GM10266 (cell line): ENCODE measurements around the gene PCIF1.

ENCODE experiments used
- DNase-seq: peaks from one replicate; pipeline ENCODE4 v3.0.0; 2012; ENCODE audit errors: extremely low spot score
- TF ChIP-seq, protein P1 (sequence below): IDR thresholded peaks from 2 replicates; pipeline ENCODE4 v1.5.1; 2012; ENCODE audit warnings: mild to moderate bottlenecking, low read depth; ENCODE audit not compliant: control insufficient read depth, insufficient read depth; ENCODE audit errors: missing control alignments

The PCIF1 gene

DNA sequence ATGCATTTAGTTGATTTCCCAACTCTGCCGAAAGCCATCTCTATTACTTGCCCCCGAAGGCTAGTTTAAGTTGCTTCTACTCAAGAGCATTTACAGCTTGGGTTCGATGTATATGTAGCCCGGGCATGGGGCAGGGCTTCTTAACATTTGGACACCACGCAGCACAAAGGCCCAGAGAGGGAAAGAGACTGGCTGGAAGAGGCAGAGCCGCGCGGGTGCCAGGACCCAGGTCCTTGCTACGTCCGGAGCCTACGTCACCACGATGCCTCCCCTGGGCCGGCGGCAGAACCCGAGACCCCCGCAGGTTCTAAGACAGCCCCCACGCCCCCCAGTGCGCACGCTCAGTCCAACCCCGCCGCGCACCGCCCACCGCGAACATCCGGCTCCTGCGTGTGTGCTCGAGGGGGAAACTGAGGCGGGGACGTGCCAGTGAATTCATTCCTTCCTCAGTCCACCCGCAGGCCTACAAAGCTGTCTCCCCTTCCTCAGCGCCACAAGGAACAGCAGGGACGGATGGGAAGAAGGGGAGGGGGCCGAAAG lies 367 bp upstream of the PCIF1 start:
- DNase-seq: no peak

DNA sequence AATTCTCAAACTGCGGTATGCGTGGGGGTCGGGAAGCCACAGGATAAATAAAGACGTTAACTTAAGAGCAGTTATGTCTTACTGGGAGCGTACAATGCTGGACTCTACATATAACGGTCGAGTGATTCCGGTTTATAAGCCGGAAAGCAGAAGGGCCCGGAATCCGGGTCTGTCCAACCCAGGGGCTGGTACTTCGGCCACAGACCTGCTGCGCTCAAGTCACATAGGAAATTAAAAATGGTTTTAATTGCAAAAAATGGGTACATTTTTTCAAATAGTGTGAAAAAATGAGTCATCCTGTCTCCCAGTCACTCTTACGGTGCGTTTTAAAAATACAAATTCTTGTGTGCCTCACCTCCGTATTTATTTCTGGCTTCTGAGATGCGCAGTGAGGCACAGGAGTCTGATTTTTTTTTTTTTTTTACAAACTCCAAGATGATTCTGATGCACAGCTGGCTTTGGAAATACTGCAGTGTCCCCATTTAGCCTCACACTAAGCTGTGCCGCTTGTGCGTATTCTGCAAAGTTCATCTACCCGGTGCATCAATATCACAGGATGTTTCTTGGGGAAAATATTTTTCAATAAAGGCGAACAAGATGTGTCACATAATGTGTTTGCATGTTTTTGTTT lies 1.0 kb downstream of the PCIF1 start:
- DNase-seq: no peak
- TF ChIP-seq, protein P1, sequence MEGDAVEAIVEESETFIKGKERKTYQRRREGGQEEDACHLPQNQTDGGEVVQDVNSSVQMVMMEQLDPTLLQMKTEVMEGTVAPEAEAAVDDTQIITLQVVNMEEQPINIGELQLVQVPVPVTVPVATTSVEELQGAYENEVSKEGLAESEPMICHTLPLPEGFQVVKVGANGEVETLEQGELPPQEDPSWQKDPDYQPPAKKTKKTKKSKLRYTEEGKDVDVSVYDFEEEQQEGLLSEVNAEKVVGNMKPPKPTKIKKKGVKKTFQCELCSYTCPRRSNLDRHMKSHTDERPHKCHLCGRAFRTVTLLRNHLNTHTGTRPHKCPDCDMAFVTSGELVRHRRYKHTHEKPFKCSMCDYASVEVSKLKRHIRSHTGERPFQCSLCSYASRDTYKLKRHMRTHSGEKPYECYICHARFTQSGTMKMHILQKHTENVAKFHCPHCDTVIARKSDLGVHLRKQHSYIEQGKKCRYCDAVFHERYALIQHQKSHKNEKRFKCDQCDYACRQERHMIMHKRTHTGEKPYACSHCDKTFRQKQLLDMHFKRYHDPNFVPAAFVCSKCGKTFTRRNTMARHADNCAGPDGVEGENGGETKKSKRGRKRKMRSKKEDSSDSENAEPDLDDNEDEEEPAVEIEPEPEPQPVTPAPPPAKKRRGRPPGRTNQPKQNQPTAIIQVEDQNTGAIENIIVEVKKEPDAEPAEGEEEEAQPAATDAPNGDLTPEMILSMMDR: no peak

More for the DNA sequence above, 367 bp upstream of the PCIF1 start:
- TF ChIP-seq, protein P1: no peak

DNA sequence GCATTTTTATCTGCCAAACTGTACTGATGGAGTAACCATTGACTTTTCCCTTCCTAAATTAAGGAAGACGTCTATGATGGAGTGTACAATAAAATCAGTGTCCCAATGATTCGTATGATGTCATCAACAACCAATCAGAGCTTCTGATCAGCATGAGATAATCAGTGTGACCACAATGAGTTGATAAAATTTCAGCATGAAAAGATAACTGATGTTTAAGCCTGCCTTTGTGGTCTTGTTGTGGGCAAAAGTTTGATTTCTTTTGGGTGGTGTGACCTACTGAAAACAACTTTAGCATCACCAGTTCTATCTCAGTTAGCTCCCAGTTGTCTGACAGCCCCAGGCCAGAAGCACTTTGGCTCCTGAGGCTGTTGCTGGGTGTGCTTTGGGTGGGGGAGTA lies 3.3 kb downstream of the PCIF1 start:
- TF ChIP-seq, protein P1: no peak
- DNase-seq: no peak

DNA sequence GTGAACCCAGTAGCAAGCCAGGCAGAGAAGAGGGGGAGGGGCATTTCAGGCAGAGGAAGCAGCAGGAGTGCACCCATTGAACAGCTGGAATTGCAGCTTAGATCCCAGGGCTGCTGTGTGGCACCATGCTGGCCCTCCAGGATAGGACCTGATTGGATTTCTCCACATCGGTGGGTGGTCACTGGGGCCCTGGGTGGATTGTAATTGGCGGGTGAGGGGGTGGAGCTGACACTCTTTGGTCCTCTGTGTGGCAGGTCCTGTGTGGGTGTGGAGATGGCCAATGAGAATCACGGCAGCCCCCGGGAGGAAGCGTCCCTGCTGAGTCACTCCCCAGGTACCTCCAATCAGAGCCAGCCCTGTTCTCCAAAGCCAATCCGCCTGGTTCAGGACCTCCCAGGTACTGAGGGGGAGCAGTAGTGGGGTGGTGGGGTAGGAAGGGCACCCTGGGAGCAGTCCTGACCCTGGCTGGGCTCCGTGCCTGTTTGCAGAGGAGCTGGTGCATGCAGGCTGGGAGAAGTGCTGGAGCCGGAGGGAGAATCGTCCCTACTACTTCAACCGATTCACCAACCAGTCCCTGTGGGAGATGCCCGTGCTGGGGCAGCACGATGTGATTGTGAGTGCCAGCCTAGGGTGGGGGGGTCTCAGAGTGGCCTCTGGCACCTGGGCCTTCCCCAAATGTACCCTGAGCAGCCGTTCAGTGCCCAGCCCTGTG lies 4.4 kb downstream of the PCIF1 start:
- TF ChIP-seq, protein P1: no peak
- no peak for DNase-seq

DNA sequence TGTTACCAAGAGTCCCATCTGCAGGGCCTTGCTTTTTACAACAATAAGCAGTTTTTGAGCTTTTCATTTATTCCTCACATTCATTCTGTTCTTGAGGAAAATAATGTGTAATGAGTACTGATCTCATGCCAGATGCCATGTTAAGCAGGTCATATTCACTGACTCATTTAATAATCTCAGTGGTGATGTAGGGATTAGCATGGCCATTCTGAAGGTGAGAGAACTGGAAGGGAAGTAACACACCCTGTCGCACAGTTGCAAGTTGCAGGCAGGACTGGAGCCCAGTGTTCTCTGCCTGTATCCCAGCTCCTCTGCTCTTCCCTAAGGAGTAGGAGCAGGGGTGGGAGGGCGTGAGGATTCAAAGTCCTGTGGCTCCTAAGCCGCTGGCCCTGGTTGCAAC lies 5.6 kb downstream of the PCIF1 start:
- TF ChIP-seq, protein P1: no peak
- no peak for DNase-seq

DNA sequence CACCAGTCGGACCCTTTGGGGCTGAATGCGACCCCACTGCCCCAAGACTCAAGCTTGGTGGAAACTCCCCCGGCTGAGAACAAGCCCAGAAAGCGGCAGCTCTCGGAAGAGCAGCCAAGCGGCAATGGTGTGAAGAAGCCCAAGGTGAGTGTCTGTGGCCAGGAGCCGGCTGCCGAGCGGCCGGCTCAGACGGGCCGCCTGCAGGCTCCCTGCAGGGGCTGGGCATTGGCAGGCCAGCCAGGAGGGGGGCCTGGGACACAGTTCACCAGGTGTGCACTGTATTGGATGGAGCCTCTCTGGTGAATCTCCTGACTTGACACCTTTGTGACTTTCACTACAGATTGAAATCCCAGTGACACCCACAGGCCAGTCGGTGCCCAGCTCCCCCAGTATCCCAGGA lies 6.0 kb downstream of the PCIF1 start:
- DNase-seq: no peak
- TF ChIP-seq, protein P1: no peak

DNA sequence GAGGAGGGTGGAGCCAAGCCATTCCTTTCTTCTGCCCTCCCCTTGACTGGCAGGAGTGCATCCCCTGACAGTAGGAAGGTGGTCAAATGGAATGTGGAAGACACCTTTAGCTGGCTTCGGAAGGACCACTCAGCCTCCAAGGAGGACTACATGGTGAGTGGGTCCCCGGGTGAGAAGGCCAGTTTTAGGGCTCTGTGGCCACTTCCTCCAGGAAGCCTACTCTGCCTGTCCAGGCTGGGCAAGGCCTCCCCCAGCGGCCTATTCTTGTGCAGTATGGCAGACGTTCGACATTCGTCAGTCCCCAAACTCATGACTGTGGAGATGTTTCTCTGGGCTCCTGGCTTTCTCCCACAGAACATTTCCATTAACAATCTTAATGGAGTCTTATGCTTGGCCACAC lies 9.1 kb downstream of the PCIF1 start:
- DNase-seq: no peak

More for the DNA sequence above, 9.1 kb downstream of the PCIF1 start:
- TF ChIP-seq, protein P1: no peak
